Measurements from ENCODE around the gene MSL1.

The MSL1 gene

DNA sequence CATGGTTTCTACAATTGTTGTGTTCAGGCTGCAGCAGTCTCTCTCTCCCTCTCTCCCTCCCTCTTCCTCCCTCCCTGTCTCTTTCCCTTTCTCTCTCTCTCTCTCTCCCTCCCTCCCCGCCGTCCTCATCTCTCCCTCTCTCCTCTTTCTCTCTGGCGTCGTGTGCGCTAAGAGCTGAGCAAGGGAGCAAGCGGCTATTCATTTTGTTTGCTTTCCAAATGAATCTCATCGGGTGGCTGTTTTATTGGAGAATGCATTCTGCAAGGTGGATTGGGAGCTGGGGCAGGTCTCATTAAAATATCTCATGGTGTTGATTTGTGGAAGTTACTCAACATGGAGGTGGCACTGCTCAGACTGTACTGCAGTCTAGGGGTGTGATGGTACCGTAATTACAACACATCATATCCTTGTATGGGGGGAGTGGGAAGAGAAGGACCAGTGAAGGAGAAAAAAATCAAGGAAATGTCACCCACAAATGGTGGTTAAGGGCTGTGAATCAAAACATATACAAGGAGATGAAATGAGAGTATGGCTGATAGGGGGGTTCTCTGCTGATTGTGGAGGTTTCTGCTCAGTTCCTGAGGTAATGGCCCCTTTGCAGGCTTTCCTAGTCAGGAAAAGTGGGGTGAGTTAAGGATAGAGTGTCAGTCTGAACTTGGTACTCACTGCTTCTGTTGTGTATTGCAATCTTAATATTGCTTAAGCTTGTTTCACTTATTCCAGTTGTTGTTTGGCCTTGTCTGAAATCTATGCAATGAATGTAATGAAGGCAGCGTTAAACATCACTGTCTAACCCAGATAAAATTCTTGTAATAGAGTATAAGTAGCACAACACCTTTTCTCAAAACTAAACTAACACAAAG lies 2.7 kb downstream of the MSL1 start:
- no peak for TF ChIP-seq ZBTB7A (IDR thresholded peaks at IDR 0.05; ENCODE audit: low read depth)
- TF ChIP-seq, protein P1, sequence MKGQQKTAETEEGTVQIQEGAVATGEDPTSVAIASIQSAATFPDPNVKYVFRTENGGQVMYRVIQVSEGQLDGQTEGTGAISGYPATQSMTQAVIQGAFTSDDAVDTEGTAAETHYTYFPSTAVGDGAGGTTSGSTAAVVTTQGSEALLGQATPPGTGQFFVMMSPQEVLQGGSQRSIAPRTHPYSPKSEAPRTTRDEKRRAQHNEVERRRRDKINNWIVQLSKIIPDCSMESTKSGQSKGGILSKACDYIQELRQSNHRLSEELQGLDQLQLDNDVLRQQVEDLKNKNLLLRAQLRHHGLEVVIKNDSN (IDR thresholded peaks at IDR 0.05): no peak

DNA sequence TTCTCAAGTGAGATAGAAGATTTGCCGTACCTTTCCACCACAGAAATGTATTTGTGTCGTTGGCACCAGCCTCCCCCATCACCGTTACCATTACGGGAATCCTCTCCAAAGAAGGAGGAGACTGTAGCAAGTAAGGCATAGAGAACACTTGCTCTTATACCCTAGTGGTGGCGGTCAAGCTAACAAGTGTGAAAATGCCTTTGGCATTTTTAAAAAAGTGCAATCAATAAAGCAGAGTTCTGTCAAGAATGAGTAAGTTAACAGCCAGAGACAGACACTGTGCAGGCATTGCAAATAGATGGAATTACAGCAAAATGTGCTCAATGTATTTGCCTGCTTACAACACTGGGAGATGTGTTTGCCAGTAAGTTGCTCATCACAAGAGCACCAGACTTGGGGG lies 7.7 kb downstream of the MSL1 start:
- TF ChIP-seq, protein P2, sequence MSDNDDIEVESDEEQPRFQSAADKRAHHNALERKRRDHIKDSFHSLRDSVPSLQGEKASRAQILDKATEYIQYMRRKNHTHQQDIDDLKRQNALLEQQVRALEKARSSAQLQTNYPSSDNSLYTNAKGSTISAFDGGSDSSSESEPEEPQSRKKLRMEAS (IDR thresholded peaks at IDR 0.05): no peak
- no peak for TF ChIP-seq FOXM1 (IDR thresholded peaks at IDR 0.05; ENCODE audit: borderline replicate concordance, low read depth)

DNA sequence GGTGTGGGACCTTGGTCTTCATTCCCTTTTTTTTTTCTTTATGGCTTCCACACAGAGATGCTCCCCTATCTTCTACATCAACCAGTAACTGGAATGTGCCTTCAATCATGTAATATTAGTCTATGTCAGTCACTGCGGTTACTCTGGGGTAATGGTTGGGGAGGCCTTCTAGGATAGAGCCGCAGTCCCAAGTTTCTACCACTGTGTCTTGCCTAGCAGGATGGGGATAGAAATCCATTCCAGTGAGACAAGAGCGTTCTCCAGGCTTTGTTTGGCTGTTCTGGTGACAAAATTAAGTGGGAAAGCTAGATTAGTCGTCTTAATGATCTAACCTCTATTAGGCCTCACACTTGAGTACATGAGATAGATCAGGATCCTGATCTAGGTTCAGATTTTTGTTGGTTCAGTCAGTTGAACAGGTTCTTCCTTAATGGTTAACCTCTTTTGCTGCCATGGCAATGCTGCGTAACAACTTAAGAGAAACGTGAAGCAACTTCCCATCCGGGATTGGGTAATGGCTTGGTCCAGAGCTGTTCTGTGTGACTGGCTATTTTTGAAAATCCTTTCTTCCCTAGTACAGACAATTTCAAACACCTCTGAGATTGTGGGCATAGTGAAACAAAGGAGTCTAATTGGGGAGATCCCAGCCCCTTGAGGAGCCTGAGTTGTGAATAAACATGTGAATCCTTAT lies 8.7 kb downstream of the MSL1 start:
- TF ChIP-seq TAF1 (IDR thresholded peaks at IDR 0.05; ENCODE audit: low read depth): no peak
- TF ChIP-seq, protein P1 (IDR thresholded peaks at IDR 0.05): no peak
- no peak for TF ChIP-seq RAD21 (IDR thresholded peaks at IDR 0.05; ENCODE audit: low read depth)
- no peak for TF ChIP-seq TEAD4 (IDR thresholded peaks at IDR 0.05)
- no peak for TF ChIP-seq CREB1 (IDR thresholded peaks at IDR 0.05; ENCODE audit: low read depth)
- no peak for TF ChIP-seq CEBPB (IDR thresholded peaks at IDR 0.05)
- no peak for TF ChIP-seq YY1 (IDR thresholded peaks at IDR 0.05; ENCODE audit: low read depth)
- no peak for TF ChIP-seq TCF12 (IDR thresholded peaks at IDR 0.05; ENCODE audit: low read depth)
- TF ChIP-seq, protein P2 (IDR thresholded peaks at IDR 0.05): no peak
- no peak for TF ChIP-seq EGR1 (IDR thresholded peaks at IDR 0.05)
- TF ChIP-seq FOXM1 (IDR thresholded peaks at IDR 0.05; ENCODE audit: borderline replicate concordance, low read depth): no peak
- no peak for TF ChIP-seq ZBTB7A (IDR thresholded peaks at IDR 0.05; ENCODE audit: low read depth)
- no peak for TF ChIP-seq NFIC (IDR thresholded peaks at IDR 0.05)

DNA sequence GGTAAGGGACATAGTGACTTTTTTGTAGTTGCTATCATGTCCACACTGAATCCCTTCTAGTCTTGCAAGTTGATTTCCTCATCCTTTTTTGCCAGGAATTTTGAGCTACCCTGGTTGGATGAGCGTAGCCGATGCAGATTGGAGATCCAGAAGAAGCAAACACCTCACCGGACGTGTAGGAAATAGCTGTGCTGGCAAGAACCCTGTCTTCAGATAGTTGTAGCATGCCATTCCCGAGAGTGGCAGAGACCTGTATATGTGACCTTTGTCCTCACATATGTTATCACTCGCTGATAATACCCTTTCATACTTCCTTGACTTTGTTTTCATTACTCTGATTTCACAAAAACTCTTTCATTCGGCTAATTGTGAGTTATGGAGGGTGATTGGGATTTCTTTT lies 12.4 kb downstream of the MSL1 start:
- TF ChIP-seq CEBPB (IDR thresholded peaks at IDR 0.05) (no peak), RAD21 (IDR thresholded peaks at IDR 0.05; ENCODE audit: low read depth) (no peak), EP300 (IDR thresholded peaks at IDR 0.05; ENCODE audit: borderline replicate concordance) (no peak), CREB1 (IDR thresholded peaks at IDR 0.05; ENCODE audit: low read depth) (no peak), NFIC (IDR thresholded peaks at IDR 0.05) (no peak), TCF12 (IDR thresholded peaks at IDR 0.05; ENCODE audit: low read depth) (no peak), FOXM1 (IDR thresholded peaks at IDR 0.05; ENCODE audit: borderline replicate concordance, low read depth) (no peak), TEAD4 (IDR thresholded peaks at IDR 0.05) (no peak)
- TF ChIP-seq, protein P2 (IDR thresholded peaks at IDR 0.05): no peak
- TF ChIP-seq, protein P1 (IDR thresholded peaks at IDR 0.05): no peak

DNA sequence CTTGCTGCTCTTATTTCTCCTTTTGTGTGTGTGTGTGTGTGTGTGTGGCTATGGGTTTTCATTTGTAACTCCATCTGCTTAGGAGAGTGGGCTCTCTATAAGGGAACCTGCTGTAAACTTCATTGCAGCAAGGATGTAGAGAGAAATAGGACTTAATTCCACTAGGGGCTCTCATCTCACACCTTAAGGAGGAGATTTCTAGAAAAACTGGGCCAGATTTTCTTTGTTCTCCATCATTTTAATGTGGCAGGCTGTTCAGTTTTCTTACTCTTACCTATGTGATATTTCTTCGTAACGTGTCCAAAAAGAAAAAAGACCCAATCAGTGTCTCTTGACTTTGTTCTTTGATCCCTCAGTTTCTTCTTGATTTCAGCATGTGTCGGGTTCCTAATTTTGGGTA lies 14.0 kb downstream of the MSL1 start:
- TF ChIP-seq YY1 (IDR thresholded peaks at IDR 0.05; ENCODE audit: low read depth): no peak
- no peak for TF ChIP-seq TCF12 (IDR thresholded peaks at IDR 0.05; ENCODE audit: low read depth)
- TF ChIP-seq, protein P1 (IDR thresholded peaks at IDR 0.05): no peak
- no peak for TF ChIP-seq CEBPB (IDR thresholded peaks at IDR 0.05)
- TF ChIP-seq TEAD4 (IDR thresholded peaks at IDR 0.05): no peak
- TF ChIP-seq, protein P3, sequence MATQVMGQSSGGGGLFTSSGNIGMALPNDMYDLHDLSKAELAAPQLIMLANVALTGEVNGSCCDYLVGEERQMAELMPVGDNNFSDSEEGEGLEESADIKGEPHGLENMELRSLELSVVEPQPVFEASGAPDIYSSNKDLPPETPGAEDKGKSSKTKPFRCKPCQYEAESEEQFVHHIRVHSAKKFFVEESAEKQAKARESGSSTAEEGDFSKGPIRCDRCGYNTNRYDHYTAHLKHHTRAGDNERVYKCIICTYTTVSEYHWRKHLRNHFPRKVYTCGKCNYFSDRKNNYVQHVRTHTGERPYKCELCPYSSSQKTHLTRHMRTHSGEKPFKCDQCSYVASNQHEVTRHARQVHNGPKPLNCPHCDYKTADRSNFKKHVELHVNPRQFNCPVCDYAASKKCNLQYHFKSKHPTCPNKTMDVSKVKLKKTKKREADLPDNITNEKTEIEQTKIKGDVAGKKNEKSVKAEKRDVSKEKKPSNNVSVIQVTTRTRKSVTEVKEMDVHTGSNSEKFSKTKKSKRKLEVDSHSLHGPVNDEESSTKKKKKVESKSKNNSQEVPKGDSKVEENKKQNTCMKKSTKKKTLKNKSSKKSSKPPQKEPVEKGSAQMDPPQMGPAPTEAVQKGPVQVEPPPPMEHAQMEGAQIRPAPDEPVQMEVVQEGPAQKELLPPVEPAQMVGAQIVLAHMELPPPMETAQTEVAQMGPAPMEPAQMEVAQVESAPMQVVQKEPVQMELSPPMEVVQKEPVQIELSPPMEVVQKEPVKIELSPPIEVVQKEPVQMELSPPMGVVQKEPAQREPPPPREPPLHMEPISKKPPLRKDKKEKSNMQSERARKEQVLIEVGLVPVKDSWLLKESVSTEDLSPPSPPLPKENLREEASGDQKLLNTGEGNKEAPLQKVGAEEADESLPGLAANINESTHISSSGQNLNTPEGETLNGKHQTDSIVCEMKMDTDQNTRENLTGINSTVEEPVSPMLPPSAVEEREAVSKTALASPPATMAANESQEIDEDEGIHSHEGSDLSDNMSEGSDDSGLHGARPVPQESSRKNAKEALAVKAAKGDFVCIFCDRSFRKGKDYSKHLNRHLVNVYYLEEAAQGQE (IDR thresholded peaks at IDR 0.05; ENCODE audit: low read depth): no peak
- TF ChIP-seq EGR1 (IDR thresholded peaks at IDR 0.05): no peak
- TF ChIP-seq CREB1 (IDR thresholded peaks at IDR 0.05; ENCODE audit: low read depth): no peak
- no peak for TF ChIP-seq RAD21 (IDR thresholded peaks at IDR 0.05; ENCODE audit: low read depth)
- TF ChIP-seq, protein P2 (IDR thresholded peaks at IDR 0.05): no peak
- no peak for TF ChIP-seq ZBTB7A (IDR thresholded peaks at IDR 0.05; ENCODE audit: low read depth)
- TF ChIP-seq TAF1 (IDR thresholded peaks at IDR 0.05; ENCODE audit: low read depth): no peak
- TF ChIP-seq NFIC (IDR thresholded peaks at IDR 0.05): no peak
- no peak for TF ChIP-seq EP300 (IDR thresholded peaks at IDR 0.05; ENCODE audit: borderline replicate concordance)
- no peak for TF ChIP-seq FOXM1 (IDR thresholded peaks at IDR 0.05; ENCODE audit: borderline replicate concordance, low read depth)

DNA sequence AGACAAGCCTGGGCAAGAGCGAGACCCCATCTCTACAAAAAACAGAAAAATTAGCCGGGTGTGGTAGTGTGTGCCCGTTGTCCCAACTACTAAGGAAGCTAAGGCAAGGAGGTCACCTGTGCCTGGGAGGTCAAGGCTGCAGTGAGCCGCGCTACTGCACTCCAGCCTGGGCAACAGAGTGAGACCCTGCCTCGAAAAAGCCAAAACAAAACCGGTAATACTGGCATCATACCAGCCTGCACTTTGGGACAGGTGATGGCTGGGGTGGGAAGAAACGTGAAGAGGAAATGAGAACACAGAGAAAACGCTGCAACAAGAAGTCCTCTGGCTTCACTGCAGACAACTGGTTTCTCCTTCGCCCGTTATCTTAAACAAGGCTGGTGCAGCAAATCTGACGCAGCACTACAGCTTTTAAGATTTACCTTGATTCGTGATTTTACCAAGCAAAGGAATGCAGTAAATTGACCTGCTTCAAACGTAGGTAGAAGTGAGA lies 17.8 kb downstream of the MSL1 start:
- TF ChIP-seq CEBPB (IDR thresholded peaks at IDR 0.05): no peak
- no peak for TF ChIP-seq NFIC (IDR thresholded peaks at IDR 0.05)
- TF ChIP-seq, protein P1 (IDR thresholded peaks at IDR 0.05): no peak
- no peak for TF ChIP-seq FOXM1 (IDR thresholded peaks at IDR 0.05; ENCODE audit: borderline replicate concordance, low read depth)
- TF ChIP-seq TEAD4 (IDR thresholded peaks at IDR 0.05): no peak
- TF ChIP-seq TCF12 (IDR thresholded peaks at IDR 0.05; ENCODE audit: low read depth): no peak
- no peak for TF ChIP-seq YY1 (IDR thresholded peaks at IDR 0.05; ENCODE audit: low read depth)
- TF ChIP-seq, protein P2 (IDR thresholded peaks at IDR 0.05): no peak
- no peak for TF ChIP-seq CREB1 (IDR thresholded peaks at IDR 0.05; ENCODE audit: low read depth)
- TF ChIP-seq ZBTB7A (IDR thresholded peaks at IDR 0.05; ENCODE audit: low read depth): no peak
- no peak for TF ChIP-seq EP300 (IDR thresholded peaks at IDR 0.05; ENCODE audit: borderline replicate concordance)
- TF ChIP-seq EGR1 (IDR thresholded peaks at IDR 0.05): no peak
- TF ChIP-seq, protein P3 (IDR thresholded peaks at IDR 0.05; ENCODE audit: low read depth): no peak
- no peak for TF ChIP-seq RAD21 (IDR thresholded peaks at IDR 0.05; ENCODE audit: low read depth)
- TF ChIP-seq TAF1 (IDR thresholded peaks at IDR 0.05; ENCODE audit: low read depth): no peak; the same call in 1 of the 2 replicates
